Epithelial cell of esophagus (primary cell): ENCODE data around the gene FBXL7.
"Not testable (repeated sequence)": the region's sequence is repeated elsewhere in the genome, so short reads cannot be mapped to it uniquely, and the experiment has no call there.

Experiments used
- DNase-seq: peaks from one replicate; pipeline ENCODE4 v3.0.0; 2010; ENCODE audit warnings: low read depth
- H3K4me3 ChIP-seq: 2 replicates; pipeline ENCODE4 v1.5.1; 2011; ENCODE audit warnings: mild to moderate bottlenecking, low read length, control low read depth
- CTCF ChIP-seq: IDR thresholded peaks from 2 replicates; pipeline ENCODE4 v1.5.1; 2011; ENCODE audit warnings: low read depth, mild to moderate bottlenecking, low read length, control low read depth, inconsistent platforms; ENCODE audit not compliant: insufficient read depth; ENCODE audit errors: missing control alignments

Gene FBXL7

GRCh38 chr5:15844871-15845270, 344.9 kb downstream of the FBXL7 start:
- DNase-seq = no peak
- H3K4me3 ChIP-seq = no peak overlapping the region
- TF ChIP-seq CTCF = no peak

GRCh38 chr5:15850536-15850935, 350.6 kb downstream of the FBXL7 start:
- DNase-seq = peak; percentile 51
- H3K4me3 ChIP-seq = no peak overlapping the region
- TF ChIP-seq CTCF = no peak

- no peak for TF ChIP-seq CTCF
- no peak overlapping the region for H3K4me3 ChIP-seq
- peak; percentile 40 for DNase-seq
Observed at GRCh38 chr5:15850939-15851341, 351.0 kb downstream of the FBXL7 start.

DNA sequence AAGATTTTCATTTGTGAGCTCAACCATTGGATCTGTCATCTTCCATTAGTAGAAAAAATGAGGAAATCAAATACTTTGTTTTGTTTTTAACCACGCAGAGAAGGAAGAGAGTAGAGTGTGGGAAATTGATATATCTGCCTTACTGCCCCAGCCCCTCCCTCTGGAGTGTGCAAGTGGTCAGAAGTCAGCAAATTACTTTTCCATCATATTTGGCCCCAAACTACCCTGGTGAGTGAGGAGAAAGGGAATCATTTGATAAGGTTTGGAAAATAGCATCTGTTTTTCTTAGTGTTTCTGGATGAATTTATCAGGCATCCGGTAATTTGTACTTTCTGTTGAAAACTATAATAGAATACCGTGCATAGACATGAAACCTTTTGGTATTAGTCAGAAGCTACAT, 352.2 kb downstream of the FBXL7 start:
- no peak for TF ChIP-seq CTCF

GRCh38 chr5:15852949-15853348, 353.0 kb downstream of the FBXL7 start:
- no peak overlapping the region for H3K4me3 ChIP-seq
- TF ChIP-seq CTCF = no peak
- no peak for DNase-seq

More for the DNA sequence above, 352.2 kb downstream of the FBXL7 start:
- H3K4me3 ChIP-seq = no peak overlapping the region
- no peak for DNase-seq

- TF ChIP-seq CTCF = no peak
- no peak for DNase-seq
- H3K4me3 ChIP-seq = no peak overlapping the region
Observed at GRCh38 chr5:15858326-15858725, 358.3 kb downstream of the FBXL7 start.

DNA sequence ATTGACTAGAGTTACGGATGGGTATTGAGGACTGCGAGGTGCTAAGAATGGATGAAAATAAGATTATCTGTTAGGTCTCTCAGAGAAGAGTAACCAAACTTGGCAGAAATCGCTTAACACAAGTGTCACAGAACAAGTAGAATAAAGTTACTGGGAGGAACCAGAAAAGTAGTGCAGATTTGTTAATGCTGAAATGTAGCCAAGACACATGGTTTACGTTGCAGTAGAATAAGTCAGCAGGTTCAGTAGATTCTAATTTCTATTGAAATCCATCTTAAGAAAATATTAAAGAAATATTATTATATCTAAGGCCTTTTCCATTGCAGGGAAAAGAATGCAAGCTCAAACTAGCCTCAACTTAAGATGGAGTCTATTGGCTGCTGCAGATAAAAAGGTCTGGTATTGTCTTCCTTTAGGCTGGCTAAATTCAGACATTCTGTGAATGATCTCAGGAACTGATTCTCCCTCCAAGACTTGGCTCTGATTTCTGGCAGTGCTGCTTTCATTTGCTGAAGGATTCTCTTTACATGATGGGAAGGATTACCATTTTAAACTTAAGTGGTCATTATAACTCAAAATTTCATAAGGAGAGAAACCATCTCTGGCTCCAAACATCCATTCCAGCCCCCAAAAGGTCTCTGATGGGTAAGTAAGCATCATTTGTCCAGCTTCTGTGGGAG, 364.7 kb downstream of the FBXL7 start:
- no peak for TF ChIP-seq CTCF
- H3K4me3 ChIP-seq = no peak overlapping the region
- no peak for DNase-seq

DNA sequence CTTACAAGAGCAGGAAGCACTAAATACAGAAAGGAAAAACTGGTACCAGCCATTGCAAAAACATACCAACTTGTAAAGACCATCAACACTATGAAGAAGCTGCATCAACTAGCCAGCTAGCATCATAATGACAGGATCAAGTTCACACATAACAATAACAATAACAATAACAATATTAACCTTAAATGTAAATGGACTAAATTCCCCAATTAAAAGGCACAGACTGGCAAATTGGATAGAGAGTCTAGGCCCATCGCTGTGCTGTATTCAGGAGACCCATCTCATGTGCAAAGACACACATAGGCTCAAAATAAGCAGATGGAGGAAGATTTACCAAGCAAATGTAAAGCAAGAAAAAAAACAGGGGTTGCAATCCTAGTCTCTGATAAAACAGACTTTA, 372.3 kb downstream of the FBXL7 start:
- H3K4me3 ChIP-seq, DNase-seq: not testable (repeated sequence)
